Stimulated activated CD4-positive, alpha-beta T cell treated with anti-CD3 and anti-CD28 coated beads, Interleukin-12 subunit alpha, Interleukin-12 subunit beta, amount 100 ng/mL, for 48 hours (primary cell): ENCODE measurements around the gene DNAJA1.

Source experiments
- DNase-seq, 3 donors: peaks; one replicate each; pipeline ENCODE4 v3.0.0-alpha.2; 2020; ENCODE audit warnings: low read depth in 2 of 3, low spot score in 1 of 3

The DNAJA1 gene

GRCh38 chr9:33025572-33026342 lies 684 bp downstream of the DNAJA1 start:
- DNase-seq = peak; percentile 58 to 74 (median 63)

DNA sequence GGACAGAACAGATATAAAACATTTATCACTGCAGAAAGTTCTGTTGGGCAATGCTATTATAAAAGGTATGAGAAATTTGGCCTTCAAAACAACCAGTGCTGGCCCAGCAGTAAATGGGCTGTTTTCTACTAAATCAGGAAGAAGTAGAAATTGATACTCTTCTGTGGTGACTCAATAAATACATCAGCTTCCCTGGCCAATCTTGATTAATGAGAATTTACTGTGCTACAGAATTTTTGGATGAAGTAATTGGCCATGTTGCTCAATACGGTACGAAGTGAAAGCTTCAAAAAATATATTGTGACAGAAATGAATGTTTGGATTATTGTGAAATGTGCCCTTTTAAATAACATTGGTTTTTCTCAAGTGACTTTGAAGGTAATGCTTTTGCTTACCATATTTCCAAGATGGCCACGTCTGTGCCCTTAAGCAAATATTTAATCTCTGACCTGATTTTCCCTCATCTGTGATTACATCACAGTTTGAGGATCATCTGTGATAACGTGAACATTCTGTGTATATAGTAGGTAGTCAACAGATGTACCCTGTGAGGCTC lies 4.2 kb downstream of the DNAJA1 start:
- DNase-seq = no peak

DNA sequence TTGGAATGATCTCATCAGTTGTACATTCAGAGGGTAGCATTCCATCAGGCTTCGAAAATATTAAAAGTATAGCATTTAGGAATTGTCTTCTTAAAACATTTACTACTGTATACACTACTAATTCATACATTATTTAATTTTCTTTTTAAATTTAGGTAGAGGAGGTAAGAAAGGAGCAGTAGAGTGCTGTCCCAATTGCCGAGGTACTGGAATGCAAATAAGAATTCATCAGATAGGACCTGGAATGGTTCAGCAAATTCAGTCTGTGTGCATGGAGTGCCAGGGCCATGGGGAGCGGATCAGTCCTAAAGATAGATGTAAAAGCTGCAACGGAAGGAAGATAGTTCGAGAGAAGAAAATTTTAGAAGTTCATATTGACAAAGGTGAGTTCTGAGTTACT lies 5.2 kb downstream of the DNAJA1 start:
- DNase-seq = no peak

- DNase-seq = no peak
Measured at GRCh38 chr9:33032292-33032691, 7.2 kb downstream of the DNAJA1 start.

DNA sequence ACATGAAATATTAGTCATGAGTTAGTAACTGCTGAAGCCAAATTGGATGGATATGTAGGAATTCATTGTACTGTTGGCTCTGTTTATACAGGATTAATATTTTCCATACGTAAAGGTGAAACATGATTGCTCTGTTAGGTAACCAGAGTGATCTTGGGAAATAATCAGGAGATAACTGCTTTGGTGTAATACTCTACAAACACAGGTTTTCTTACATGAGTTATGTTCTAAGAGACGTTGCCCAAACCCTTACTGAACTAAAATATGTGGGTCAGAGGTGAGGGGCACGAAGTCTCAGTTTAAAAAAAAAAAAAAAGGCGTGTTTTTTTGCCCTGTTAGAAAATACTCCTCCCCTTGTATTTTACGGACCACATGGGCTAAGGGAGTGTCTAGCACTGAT lies 7.8 kb downstream of the DNAJA1 start:
- DNase-seq = no peak

- no peak for DNase-seq
Measured at GRCh38 chr9:33040792-33041431, 15.8 kb downstream of the DNAJA1 start.

DNA sequence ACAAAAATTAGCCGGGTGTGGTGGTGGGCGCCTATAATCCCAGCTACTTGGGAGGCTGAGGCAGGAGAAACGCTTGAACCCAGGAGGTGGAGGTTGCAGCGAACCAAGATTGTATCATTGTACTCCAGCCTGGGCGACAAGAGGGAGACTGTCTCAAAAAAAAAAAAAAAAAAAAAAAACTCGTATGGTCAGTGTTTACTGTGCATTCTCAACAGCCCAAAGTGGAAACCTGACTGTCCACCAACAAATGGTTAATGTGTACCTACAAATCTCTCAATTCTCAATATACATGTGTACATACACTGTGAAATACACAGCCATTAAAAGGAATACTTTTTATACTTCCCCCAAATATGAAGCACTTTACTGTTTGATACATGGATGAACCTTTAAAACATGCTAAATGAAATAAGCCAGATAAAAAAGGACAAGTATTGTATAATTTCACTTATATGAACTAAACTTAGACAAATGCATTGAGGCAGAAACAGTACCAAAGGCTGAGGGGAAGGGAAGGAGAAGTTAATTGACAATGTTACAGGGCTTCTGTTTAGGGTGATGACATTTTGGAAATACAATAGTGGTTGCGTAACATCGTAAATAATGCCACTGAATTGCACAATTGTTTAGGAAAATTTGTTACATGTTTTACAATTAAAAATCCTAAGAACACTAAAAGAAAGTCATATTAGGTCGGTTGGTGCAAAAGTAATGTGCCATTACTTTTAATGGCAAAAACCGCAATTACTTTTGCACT lies 16.5 kb downstream of the DNAJA1 start:
- no peak for DNase-seq

DNA sequence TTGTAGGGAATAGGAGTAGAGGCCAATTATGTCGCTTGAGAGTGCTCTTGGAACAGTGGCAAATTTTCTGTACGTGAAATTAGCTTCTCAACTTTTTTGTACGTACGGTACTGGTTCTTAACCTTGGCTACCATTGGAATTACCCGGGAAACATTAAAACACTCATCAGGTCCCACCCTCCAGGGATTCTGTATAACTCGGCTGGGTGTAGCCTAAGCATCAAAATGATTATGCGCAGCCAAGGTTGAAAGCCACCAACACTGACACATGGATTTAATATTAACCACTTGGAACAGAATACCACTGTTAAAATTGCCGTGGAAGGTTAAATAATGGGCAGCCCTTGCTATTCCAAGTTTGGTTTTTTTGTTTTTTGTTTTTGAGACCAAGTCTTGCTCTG lies 17.4 kb downstream of the DNAJA1 start:
- DNase-seq = no peak

GRCh38 chr9:33043671-33044070 lies 18.6 kb downstream of the DNAJA1 start:
- DNase-seq = no peak

DNA sequence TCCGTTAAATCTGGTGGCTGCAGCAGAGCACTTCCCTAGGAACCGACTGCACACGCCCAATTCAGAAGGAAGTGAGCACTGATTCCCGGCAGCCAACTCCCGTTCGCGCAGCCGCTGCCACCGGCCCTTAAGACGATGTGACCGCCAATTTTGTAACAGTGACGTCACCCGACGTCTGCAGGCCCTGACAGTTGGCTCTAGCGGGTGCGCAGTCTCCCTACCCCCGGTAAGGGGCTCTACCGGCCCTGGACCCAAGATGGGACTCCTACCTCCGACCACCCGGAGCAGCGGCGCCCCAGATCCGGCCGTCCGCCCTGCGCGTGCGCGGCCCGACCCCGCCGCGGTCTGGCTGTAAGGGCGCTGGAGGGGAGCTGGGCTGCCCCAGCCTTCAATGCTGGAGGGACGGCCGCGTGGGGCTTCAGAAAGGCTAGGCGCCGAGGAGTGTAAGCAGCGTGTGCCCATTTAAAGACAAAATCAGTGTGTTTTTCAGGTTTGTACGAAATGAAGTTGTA lies 19.1 kb downstream of the DNAJA1 start:
- peak; percentile 43 to 53 (median 45) for DNase-seq

DNA sequence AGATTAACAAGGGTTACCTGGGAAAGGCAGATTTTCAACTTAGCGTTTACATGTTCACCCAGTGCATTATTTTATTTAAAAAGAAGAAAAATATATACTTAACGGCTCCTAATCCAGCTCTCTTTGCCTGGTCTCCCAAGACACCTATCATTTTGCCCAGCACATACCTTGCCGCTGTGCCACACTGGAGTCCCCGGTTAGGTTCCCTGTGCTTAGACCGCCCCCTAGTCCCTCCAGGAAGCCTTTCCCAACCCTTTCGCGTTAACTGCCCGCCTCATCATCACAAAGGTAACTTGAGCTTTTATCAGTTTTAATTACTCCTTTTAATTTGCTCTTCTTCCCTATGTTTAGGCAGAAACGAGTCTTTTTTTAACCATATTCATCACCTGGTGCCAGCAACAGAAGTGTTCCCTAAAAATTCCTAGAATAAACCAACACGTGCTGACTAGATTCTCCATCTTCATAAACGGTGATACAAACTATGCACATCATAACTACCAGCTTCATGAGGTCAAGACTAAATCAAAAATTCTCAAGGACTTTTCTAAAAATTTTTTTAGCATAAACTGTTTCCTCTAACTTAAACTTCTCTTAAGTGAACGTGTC lies 19.7 kb downstream of the DNAJA1 start:
- no peak for DNase-seq

- no peak for DNase-seq
Measured at GRCh38 chr9:33046061-33046460, 21.0 kb downstream of the DNAJA1 start.

DNA sequence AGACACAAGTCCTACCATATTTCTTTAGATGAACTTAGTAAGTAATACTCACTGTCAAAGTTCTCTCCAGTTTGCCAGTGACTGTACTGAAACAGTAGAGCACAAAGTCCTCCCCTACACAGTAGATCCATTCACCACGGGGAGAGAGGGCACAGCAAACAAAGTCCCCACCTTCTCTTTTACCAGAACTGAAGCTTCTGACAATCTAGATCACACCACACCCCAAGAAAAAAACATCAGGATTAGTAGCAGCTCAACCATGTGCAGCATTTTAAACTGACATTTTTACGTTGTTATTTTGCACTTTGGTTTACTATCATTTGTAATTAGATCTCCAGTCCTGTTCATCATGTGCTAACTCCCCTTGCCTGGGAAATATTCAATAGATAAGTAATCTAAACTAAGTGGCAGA lies 23.0 kb downstream of the DNAJA1 start:
- DNase-seq = no peak

DNA sequence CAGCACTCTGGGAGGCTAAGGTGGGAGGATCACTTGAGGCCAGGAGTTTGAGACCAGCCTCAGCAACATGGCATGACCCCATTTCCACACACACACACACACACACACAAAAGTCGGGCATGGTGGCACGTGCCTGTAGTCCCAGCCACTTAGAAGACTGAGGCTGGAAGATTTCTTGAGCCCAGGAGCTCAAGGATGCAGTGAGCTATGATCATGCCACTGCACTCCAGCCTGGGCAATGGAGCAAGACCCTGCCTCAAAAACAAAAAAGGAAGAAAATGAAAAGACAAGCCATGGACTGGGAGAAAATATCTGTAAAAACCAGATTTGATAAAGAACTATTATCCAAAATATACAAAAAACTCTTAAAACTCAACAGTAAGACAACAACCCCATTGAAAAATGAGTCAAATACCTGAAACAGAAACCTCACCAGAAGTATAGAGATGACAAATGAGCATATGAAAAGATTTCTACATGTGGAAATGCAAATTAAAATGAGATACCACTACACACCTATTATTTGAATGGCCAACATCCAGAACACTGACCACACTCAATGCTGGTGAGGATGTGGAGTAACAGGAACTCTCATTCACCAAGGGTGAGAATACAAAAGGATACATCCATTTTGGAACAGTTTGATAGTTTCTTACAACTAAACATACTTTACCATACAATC lies 24.7 kb downstream of the DNAJA1 start:
- no peak for DNase-seq

DNA sequence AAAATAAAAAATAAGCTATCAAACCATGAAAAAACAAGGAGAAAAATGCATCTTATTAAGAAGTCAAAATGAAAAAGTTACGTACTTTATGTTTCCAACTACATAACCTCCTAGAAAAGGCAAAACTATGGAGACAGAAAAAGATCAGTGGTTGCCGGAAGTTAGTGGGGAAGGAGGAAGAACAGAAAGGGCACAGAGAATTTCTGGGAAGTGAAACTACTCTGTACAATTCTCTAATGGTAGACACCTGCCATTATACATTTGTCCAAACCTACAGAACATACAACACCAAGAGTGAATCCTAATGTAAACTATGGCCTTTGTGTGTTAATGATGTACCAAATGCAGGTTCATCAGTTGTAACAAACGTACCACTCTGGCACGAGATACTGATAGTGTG lies 26.1 kb downstream of the DNAJA1 start:
- DNase-seq = no peak

DNA sequence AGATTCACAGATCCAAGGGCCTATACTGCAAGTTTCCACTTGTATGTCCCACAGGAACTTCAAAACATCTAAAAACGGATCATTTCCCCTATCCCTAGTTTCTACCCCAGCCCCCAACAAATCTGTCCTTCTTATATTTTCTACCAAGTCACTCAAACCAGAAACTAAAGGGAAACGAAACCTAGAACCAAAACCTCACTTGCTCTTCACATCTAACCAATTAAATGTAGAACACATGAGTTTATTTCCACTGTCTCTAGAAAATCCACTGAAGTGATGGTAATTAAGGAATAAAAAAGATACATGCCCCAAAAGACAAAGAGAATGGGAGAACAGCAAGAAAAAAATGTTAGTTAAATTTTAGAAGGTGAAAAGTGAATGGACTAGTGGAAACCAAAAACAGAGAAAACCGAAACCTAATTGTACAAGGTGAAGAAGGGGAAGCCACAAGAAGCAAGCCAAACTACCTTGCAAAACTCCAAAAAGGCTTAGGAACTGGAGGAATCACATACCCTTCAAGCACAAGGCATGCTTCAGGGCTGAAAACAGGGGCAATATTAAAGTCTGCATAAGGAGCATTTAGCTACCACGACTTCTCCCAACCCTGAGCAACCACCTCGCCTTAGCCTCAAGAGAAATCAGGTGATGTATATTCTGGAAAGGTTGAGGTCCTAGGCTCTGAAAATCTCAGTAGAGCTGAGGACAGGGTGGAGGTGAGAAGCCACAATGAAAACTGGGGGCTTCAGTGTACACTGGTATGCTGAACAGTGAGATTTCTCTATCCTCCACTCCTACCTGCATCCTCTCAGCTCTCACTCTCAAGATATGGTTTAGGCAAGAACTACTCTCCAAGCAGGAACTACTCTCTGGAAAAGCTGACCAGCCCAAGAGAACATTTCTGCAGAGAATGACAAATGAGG lies 40.3 kb downstream of the DNAJA1 start:
- no peak for DNase-seq

- DNase-seq = no peak
Measured at GRCh38 chr9:33068991-33069390, 43.9 kb downstream of the DNAJA1 start.

DNA sequence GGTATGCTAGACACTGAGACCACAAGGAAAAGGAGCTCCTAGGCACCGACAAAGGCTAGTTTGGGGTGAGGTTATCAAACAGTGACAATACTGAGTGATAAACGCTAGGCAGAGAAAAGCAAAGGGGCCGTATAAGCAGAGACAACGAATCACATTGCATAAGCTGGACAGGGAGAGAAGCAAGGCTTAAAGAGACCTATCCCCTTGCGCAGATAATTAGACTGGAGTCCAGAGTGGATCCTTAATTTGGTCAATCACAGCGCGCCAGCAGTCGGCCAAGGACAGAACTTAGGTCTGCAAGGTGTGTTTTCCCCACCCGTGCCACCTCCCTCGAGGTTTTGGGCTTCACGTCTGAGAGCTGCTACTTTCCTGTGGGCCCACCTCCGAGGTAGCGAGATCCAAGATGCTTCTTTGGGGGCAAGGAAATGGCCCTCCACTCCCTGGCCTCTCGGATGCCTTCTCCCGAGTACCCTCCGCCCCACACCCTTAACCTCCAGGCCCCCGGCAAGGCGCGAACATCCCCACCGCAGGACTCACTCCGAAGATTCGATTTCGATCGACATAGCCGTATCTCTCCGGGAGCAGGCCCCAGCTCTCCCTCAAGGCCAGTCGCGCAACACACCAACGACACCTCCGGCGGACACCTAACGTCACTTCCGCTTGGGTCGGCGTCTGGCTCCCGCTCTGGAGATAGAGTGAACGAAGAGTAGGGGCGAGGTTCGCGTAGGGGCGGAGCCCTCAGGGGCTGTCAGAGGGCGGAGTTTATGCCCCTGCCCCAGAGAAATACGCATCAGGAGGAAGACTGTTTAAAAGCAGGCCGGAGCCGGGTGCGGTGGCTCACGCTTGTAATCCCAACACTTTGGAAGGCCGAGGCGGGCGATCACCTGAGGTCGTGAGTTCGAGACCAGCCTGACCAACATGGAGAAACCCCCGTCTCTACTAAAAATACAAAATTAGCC lies 51.3 kb downstream of the DNAJA1 start, which contains the start of gene SMU1:
SMU1 (minus strand) TSS at position 629 of the 959 bp plus-strand sequence; CDS start at position 563, 66 bp downstream.
- DNase-seq = peak; percentile 89 to 93 (median 92)
